Right ventricle myocardium superior (tissue), 1 donor: ENCODE results near the gene ANKRD18B. TPM values are rescaled to one million over a fixed set of nuclear protein-coding genes. Genes with fewer than 3 reads are reported as not detected.
"Not testable (repeated sequence)": the region's sequence is repeated elsewhere in the genome, so short reads cannot be mapped to it uniquely, and the experiment has no call there.

Source experiments
- ATAC-seq: fragments of 200-7000 bp; cut with Tn5 transposase; one replicate; pipeline ENCODE4 v1.9.1; 2020; ENCODE audit warnings: mild to moderate bottlenecking; ENCODE audit not compliant: poor library complexity
- DNase-seq: peaks from one replicate; pipeline ENCODE4 v3.0.0-alpha.2; 2020
- intact Hi-C: fragments of 100-400 bp; cut with DNase I; formaldehyde crosslinking; loops from one replicate; pipeline ENCODE4 v1.11.2; 2022
- long read RNA-seq: library from polyadenylated mRNA; unstranded; transcript quantifications from one replicate; pipeline ENCODE4 v2.0.0, GENCODE V29; 2021
- total RNA-seq: library from RNA; stranded (reverse); fragmentation: NEBNext Ultra II Directional; extraction: Animal tissue kit (Norgen Biotek cat#: 25700); gene quantifications from one replicate; pipeline ENCODE4 v1.2.1, GENCODE V29; 2021
- donor health status: DM: no; HTN: yes; CAD: no; lungs with severe emphysema.

Gene ANKRD18B
- not detected for total RNA-seq
- long read RNA-seq: 0 reads

- peak; percentile 36 for ATAC-seq
These were observed at the start of gene ANKRD18B for GRCh38 chr9:33523397-33524305. Gene ANKRD18B (plus strand): TSS chr9:33524251. CDS start chr9:33524490, 239 bp downstream.

GRCh38 chr9:33475357-33475756 is 48.7 kb upstream of the ANKRD18B start:
- DNase-seq: no peak
- no peak for ATAC-seq
- intact Hi-C loops: no loop called here

More at GRCh38 chr9:33523397-33524305, at the start of gene ANKRD18B:
- intact Hi-C loops: not testable (repeated sequence)
- DNase-seq: peak; percentile 42

- intact Hi-C loops: no loop called here
- ATAC-seq (no peak), DNase-seq (no peak)
These were observed 47.5 kb upstream of the ANKRD18B start for GRCh38 chr9:33476503-33476902.

- ATAC-seq (no peak), DNase-seq (no peak)
- intact Hi-C loops: no loop called here
These were observed 43.9 kb upstream of the ANKRD18B start for GRCh38 chr9:33480106-33480505.

GRCh38 chr9:33480976-33481375 is 43.1 kb upstream of the ANKRD18B start:
- DNase-seq (no peak), ATAC-seq (no peak)
- intact Hi-C loops: no loop called here

- ATAC-seq, DNase-seq, intact Hi-C loops: not testable (repeated sequence)
These were observed 38.7 kb upstream of the ANKRD18B start for GRCh38 chr9:33485312-33485711.

- ATAC-seq: no peak
- DNase-seq: no peak
- intact Hi-C loops: no loop called here
These were observed 35.0 kb upstream of the ANKRD18B start for GRCh38 chr9:33489066-33489465.

- intact Hi-C loops, ATAC-seq, DNase-seq: not testable (repeated sequence)
These were observed 30.2 kb upstream of the ANKRD18B start for GRCh38 chr9:33493819-33494218.

- DNase-seq (no peak), ATAC-seq (no peak)
- intact Hi-C loops: no loop called here
These were observed 25.7 kb upstream of the ANKRD18B start for GRCh38 chr9:33498387-33498786.

- ATAC-seq (no peak), DNase-seq (no peak)
- intact Hi-C loops: no loop called here
These were observed 17.3 kb upstream of the ANKRD18B start for GRCh38 chr9:33506626-33507370.

- peak; percentile 95 for ATAC-seq
- intact Hi-C loops: no loop called here
- peak; percentile 82 for DNase-seq
These were observed 13.5 kb upstream of the ANKRD18B start for GRCh38 chr9:33510262-33511183.

- intact Hi-C loops, ATAC-seq, DNase-seq: not testable (repeated sequence)
These were observed 12.9 kb upstream of the ANKRD18B start for GRCh38 chr9:33511184-33511517.

- ATAC-seq, intact Hi-C loops, DNase-seq: not testable (repeated sequence)
These were observed 11.5 kb upstream of the ANKRD18B start for GRCh38 chr9:33512535-33512934.

GRCh38 chr9:33515342-33515995 is 8.6 kb upstream of the ANKRD18B start:
- intact Hi-C loops, ATAC-seq: not testable (repeated sequence)

GRCh38 chr9:33516397-33516796 is 7.7 kb upstream of the ANKRD18B start:
- DNase-seq, ATAC-seq, intact Hi-C loops: not testable (repeated sequence)

More at GRCh38 chr9:33515342-33515995, 8.6 kb upstream of the ANKRD18B start:
- DNase-seq: not testable (repeated sequence)

- intact Hi-C loops: no loop called here
- ATAC-seq: no peak
These were observed 6.7 kb upstream of the ANKRD18B start for GRCh38 chr9:33517373-33517772.

GRCh38 chr9:33517934-33518577 is 6.0 kb upstream of the ANKRD18B start:
- intact Hi-C loops, DNase-seq, ATAC-seq: not testable (repeated sequence)

More at GRCh38 chr9:33517373-33517772, 6.7 kb upstream of the ANKRD18B start:
- DNase-seq: no peak
